Measurements from ENCODE around the gene HARBI1. TPM values are rescaled to one million over a fixed set of nuclear protein-coding genes. Genes with fewer than 3 reads are reported as not detected.

Gene HARBI1
- total and polyA plus RNA-seq, 10 of the 15 experiments (the other 5 are each of a cell fraction or from before 2014, with no cell fraction given) = 3.6 to 8.4 (median 5.2) TPM

- ATAC-seq = no peak
- 96% methylated on average over 6 of the region's 6 CpGs for WGBS (ENCODE audit: insufficient coverage, insufficient replicate concordance, low lambda C conversion rate, missing lambda C conversion rate)
- no peak for DNase-seq (ENCODE audit: low read depth, low spot score)
- Histone ChIP-seq H3K27ac (ENCODE audit: control insufficient read depth, insufficient read depth) (no peak overlapping the region), H2AFZ (ENCODE audit: control insufficient read depth, low read depth, low read length) (no peak overlapping the region), H3K27me3 (replicated peaks in 1 of 2; ENCODE audit: control insufficient read depth in 2 of 2, insufficient read depth in 2 of 2, low read length in 1 of 2) (no peaks in the 10 kb centered on the region), H3K9me3 (replicated peaks; ENCODE audit: control insufficient read depth, insufficient read depth, low read length) (no peaks in the 10 kb centered on the region), H3K36me3 (ENCODE audit: control insufficient read depth in 2 of 2, insufficient read depth in 2 of 2, low read length in 1 of 2) (peaks cover 0 to 5% of the 10 kb centered on the region in 2 experiments; a peak in 2 of 4 replicates), H3K4me3 (no peak overlapping the region), H3K9ac (ENCODE audit: control insufficient read depth, insufficient read depth, low read length) (no peak overlapping the region), H3K4me1 (ENCODE audit: control insufficient read depth, insufficient read depth, low read length) (no peaks in the 10 kb centered on the region), H3K4me2 (ENCODE audit: control insufficient read depth, insufficient read depth) (no peak overlapping the region), H3K79me2 (ENCODE audit: control insufficient read depth, insufficient read depth, low read length) (no peaks in the 10 kb centered on the region), H4K20me1 (ENCODE audit: control insufficient read depth, insufficient read depth) (no peaks in the 10 kb centered on the region)
- RAD21 ChIA-PET (ENCODE audit: unreplicated experiment) = no interaction called here
- in situ Hi-C loops (cut with MboI) (no loop called here), intact Hi-C loops (cut with micrococcal nuclease; ENCODE audit: unreplicated experiment) (no loop called here)
- POLR2A ChIA-PET = no interaction called here
- SMC1A ChIA-PET (ENCODE audit: uncharacterized antibody, unreplicated experiment) = interaction anchor here (1.1 kb wide), 1 partner anchor 11 kb away, joined by 3 read pairs; the partner anchor contains the start of gene ATG13
- no peak for FAIRE-seq
- TF ChIP-seq PKNOX1 (IDR thresholded peaks at IDR 0.05) (no peak), FOXM1 (IDR thresholded peaks at IDR 0.05; ENCODE audit: low read depth, low read length) (no peak), RFX5 (IDR thresholded peaks at IDR 0.05; ENCODE audit: low read depth, low read length) (no peak), E2F8 (IDR thresholded peaks at IDR 0.05; ENCODE audit: low read depth, partially characterized antibody) (no peak), KDM1A (IDR thresholded peaks at IDR 0.05; ENCODE audit: borderline replicate concordance) (no peak), RAD51 (IDR thresholded peaks at IDR 0.05) (no peak), PRDM15 (CRISPR knock-in tag; IDR thresholded peaks at IDR 0.05) (no peak), CBFB (IDR thresholded peaks at IDR 0.05; ENCODE audit: low read depth) (no peak), SPI1 (IDR thresholded peaks at IDR 0.05; ENCODE audit: borderline replicate concordance, insufficient read depth, low read depth, low read length) (no peak), HDAC6 (IDR thresholded peaks at IDR 0.05; ENCODE audit: unreplicated experiment) (no peak)
- CTCF ChIA-PET = interaction anchor here (4.0 kb wide), 1 partner anchor 11 kb away, joined by 19 read pairs; the partner anchor contains the start of genes ATG13 and HARBI1
- no TSS peak for BruUV-seq (replicated peaks)
These were observed 11.9 kb upstream of the HARBI1 start for GRCh38 chr11:46628961-46629360.
